Activated CD8-positive, alpha-beta memory T cell treated with anti-CD3 and anti-CD28 coated beads for 48 hours (primary cell): ENCODE results near the gene SCMH1.
"Not testable (repeated sequence)": the region's sequence is repeated elsewhere in the genome, so short reads cannot be mapped to it uniquely, and the experiment has no call there.

ENCODE experiments used
- DNase-seq, 3 experiments: peaks; one replicate each; pipeline ENCODE4 v3.0.0-alpha.2; 2020; ENCODE audit warnings: low read depth in 2 of 3, low spot score in 2 of 3

SCMH1 gene

GRCh38 chr1:41215623-41216022, 26.5 kb downstream of the SCMH1 start:
- DNase-seq: no peak

- no peak for DNase-seq
Measured at GRCh38 chr1:41213341-41213740, 28.8 kb downstream of the SCMH1 start.

- DNase-seq: not testable (repeated sequence)
Measured at GRCh38 chr1:41211608-41212007, 30.5 kb downstream of the SCMH1 start.

- DNase-seq: not testable (repeated sequence)
Measured at GRCh38 chr1:41207053-41207452, 35.1 kb downstream of the SCMH1 start.

DNA sequence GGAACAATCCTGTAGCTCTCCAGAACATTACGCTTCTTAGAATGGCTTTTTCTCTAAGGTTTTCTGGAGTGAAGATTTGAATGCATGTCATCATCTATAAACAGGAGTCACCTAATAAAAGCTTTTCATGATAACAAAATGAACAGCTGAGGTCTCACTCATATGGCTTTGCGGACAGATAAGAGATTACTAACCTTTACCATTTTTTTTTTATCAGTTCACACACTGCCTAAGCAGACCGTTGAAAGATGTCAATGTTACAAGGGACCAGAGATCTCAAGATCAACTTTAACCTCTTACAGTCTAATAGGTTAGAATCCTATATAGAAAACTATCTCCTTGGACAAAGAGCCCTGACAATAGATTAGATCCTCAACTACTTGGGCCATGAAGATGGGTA, 41.4 kb downstream of the SCMH1 start:
- no peak for DNase-seq

DNA sequence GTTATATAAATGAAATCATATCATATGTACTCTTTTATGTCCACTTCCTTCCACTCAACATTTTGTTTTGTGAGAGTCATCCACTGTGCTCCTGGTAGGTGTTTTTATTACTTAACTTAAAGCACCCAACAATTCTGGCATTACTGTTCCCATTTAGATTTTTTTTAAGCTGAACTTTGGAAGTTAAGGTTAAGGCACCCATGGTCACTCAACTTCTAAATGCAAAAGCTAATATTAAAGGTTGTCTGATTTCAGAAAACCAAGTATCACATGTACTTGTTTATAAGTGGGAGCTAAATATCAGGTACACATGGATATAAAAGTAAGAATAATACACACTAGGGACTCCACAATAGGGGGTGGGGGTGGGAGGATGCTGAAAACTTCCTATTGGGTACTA, 42.7 kb downstream of the SCMH1 start:
- no peak for DNase-seq

DNA sequence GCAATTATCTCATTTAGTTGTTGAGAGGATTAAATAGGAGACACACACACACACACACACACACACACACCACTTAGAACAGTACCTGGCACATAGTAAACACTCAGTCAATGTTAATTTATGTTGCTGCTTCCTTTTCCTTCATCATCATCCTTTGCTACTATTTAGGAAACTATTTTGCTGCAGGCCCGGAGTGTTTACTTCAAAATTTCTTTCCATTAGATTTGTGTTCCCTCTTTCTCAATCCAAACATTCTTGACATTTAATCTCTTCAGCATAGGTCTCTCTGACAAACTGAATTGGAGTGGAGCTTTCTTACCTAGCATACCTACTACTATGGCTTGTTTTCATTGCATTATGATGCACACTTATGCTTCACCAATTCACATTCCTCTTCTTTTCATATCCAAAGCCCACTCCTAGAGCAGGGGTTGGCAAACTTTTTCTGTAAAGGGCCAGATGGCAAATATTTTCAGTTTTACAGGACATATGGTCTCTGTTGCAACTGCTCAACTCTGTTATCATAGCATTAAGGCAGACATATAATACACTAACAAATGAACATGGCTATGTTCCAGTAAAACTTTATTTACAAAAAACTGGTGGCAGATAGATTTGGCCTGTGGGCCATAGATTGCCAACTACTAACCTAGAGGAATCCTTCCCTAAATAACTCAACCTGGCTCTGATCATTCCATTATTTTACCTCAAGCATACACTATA, 49.5 kb downstream of the SCMH1 start:
- DNase-seq: no peak

DNA sequence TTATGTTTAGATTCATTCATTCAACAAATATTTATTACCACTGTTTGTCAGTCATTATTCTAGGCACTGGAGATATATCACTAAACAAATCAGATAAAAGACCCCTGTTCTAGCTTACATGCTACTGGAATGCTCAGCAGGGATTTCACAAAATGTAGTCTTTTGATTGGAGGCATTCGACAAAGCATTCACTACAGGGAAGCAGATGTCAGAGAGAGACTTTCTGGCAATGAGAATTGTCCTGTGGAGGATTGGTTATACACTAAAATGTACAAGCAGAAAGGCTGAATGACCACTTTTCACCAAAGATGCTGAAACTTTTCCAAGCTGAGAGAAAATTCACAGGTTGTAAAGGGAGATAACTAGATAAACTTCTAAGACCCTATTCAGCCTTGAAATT, 57.7 kb downstream of the SCMH1 start:
- no peak for DNase-seq

DNA sequence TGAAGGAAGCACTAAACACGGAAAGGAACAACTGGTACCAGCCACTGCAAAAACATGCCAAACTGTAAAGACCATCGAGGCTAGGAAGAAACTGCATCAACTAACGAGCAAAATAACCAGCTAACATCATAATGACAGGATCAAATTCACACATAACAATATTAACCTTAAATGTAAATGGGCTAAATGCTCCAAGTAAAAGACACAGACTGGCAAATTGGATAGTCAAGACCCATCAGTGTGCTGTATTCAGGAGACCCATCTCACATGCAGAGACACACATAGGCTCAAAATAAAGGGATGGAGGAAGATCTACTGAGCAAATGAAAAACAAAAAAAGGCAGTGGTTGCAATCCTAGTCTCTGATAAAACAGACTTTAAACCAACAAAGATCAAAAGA, 63.9 kb downstream of the SCMH1 start:
- DNase-seq: not testable (repeated sequence)

DNA sequence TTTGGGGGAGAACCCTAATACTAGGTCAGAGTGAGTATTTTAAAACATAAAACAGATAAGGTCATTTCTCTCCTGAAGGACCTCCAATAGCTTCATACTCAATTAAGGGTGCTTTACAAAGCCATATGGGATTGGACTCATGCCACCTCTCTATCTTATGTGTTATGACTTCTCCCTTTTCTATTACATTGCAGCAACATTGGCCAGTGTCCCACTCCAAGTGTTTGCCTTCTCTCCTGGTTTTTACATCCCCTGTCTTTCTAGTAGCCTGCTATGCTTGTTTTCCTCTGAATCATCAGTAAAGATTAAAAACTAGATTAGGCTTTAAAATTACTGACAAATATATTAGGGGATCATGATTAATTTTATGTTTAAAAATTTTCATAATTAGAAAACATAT, 66.6 kb downstream of the SCMH1 start:
- no peak for DNase-seq

DNA sequence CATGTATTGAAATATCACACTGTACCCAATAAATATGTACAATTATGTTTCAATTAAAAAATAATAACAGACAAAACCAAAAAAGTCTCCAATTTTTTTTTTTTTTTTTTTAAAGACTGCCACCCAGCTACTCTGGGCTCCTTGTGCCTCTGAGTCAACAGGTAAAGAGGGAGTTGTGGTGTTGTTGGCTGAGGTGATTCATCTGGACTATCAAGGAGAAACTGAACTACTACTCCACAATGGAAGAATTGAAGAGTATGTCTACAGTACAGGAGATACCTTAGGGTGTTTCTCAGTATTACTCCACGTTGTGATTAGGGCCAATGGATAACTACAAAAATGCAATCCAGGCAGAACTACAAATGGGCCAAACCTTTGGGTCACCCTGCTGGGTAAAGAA, 67.9 kb downstream of the SCMH1 start:
- no peak for DNase-seq

DNA sequence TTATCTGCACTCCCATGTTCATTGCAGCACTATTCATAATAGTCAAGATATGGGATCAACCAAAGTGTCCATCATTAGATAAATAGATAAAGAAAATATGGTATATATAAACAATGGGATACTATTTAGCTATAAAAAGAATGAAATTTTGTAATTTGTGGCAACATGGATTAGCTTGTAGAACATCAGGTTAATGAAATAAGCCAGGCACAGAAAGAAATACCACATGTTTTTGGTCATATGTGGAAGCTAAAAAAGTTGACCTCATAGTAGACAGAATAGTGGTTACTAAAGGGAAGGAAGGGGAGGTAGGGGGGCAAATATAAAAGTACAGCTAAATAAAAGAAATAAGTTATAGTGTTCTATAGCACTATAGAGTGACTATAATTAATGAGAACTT, 68.5 kb downstream of the SCMH1 start:
- no peak for DNase-seq

DNA sequence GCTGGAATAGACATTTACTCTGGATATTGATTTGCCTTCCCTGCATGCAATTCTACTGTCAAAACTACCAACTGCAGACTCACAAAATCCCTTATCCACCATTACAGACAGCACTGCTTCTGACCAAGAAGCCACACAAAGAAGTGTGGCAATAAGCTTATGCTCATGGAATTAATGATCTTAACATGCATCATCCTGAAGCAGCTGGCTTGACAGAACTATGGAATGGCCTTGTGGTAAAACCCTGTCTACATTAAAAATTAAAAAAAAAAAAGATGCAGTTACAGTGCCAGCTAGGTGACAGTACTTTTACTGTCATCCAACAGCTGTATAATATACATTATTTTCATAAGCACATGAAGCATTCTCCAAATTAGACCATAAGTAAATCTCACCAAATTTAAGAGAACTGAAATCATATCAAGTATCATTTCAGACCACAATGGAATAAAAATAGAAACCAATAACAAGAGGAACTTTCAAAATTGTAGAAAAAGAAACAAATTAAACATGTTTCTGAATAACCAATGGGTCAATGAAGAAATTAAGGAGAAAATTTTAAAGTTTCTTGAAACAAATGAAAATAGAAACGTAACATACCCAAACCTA, 70.7 kb downstream of the SCMH1 start:
- DNase-seq: no peak

DNA sequence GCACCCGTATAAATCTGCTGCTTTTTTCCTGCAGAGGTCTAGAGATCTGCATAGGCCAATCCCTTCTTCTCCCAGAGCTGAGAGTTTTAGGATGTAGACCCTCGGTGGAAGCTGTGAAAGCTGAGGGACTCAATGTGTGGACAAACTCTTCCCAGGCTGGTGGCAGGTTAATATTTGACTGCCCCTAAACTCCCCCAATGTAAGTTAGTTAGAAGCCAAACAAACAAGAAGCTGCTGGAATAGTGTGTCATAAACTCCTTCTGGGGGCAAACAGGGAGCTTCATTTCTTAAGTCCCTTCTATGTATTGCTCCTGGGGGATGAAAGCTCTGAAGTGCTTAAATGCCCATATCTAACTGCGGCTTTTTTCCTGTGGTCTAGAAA, 72.3 kb downstream of the SCMH1 start:
- DNase-seq: no peak

DNA sequence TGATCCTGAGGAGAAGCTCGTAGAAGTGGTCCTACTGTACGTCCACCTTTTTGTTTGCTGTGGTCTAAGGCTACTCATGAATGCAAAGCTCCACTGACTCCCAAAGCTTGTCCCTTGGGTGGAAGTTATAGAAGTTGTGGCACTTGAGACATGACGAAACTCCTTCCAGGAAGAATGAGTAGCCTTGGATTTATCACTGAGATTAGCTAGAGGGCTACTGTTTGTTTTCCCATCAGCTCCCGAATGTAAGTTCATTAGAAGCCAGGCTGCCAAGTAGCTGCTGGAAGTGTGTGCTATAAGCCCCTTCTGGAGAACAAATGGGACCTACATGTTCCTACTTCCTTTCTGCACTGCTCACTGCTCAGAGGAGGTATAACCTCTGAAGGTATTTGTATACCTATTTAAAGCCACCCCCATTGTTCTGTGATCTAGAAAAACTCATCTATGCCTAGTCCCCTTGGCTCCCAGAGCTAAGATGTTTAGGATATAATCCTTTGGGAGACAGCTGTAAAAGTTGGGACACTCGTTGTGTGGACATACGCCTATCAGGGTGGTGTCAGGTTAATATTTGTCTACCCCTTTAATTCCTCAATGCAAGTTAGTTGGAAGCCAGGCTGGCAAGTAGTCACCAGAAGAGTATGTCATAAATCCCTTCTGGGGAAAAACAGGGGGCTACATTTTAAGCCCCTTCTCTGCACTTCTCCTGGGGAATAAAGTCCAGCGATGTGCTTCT, 72.9 kb downstream of the SCMH1 start:
- DNase-seq: no peak

- DNase-seq: no peak
Measured at GRCh38 chr1:41167667-41168066, 74.4 kb downstream of the SCMH1 start.

DNA sequence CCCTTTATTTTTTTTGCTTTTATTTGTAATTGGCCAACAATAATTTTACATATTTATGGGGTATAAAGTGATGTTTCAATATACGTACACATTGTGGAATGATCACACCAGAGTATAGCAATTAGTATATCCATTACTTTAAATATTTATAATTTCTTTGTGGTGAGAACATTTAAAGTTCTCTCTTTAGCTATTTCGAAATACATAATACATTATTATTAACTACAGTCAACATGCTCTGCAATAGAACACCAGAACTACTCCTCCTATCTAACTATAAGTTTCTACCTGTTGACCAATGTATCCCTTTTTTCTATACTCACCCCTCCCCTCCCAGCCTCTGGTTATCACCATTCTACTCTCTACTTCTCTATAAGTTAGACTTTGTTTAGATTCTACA, 77.4 kb downstream of the SCMH1 start:
- DNase-seq: no peak

DNA sequence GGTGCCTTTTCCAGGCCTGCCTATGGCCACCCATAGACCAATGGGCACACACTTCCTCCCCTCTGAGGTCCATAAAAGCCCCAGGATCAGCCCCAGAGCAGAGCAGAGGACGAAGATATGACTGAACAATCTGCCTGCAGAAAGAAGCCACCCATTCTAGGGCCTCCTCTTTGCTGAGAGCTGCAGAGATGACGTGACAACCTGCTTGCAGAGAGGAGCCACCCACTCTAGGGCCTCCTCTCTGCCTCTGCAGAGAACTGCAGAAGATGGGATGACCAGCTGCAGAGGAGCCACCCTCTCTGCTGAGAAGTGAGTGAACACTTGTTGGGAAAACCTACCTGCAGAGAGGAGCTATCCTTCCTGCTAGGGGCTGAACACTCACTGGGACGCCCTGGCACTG, 79.7 kb downstream of the SCMH1 start:
- no peak for DNase-seq

GRCh38 chr1:41161846-41162245, 80.3 kb downstream of the SCMH1 start:
- no peak for DNase-seq

GRCh38 chr1:41160498-41161110, 81.5 kb downstream of the SCMH1 start:
- no peak for DNase-seq

DNA sequence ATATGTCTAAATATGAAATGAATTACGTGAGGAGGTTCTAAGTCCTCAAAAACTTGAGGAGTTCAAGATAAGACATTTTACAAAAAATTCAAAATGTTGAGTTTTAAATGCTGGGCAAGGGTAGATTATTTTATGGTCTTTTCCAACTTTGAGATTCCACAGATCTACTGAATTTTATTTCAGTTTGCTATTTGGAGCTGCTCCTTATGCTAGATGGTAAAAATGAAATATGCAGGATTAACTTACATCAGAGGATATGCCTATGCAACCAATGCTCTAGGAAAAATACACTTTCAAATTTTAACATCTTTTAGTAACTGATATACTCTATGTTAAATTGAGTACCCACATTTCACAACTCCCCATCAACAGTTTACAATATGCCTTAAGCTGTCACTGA, 83.1 kb downstream of the SCMH1 start:
- DNase-seq: no peak
